WTC11 (cell line): ENCODE data around the gene SIGLEC12.

Experiments used
- FOXP1 ChIP-seq: sonication (generic); formaldehyde crosslinking; IDR thresholded peaks from 2 replicates; pipeline ENCODE4 v1.8.0; 2022; ENCODE audit warnings: missing genetic modification reagents, mild to moderate bottlenecking, moderate library complexity, borderline replicate concordance
- IRF2 ChIP-seq: sonication (generic); formaldehyde crosslinking; IDR thresholded peaks from 2 replicates; pipeline ENCODE4 v1.8.0; 2022; ENCODE audit warnings: low read depth, missing genetic modification reagents, borderline replicate concordance
- NFYB ChIP-seq: sonication (generic); formaldehyde crosslinking; conservative IDR thresholded peaks from 2 replicates; pipeline ENCODE4 v1.8.0; 2022; ENCODE audit warnings: low read depth, missing genetic modification reagents
- TEAD1 ChIP-seq: sonication (generic); formaldehyde crosslinking; IDR thresholded peaks from 2 replicates; pipeline ENCODE4 v1.8.0; 2022; ENCODE audit warnings: mild to moderate bottlenecking, missing genetic modification reagents
- ZNF121 ChIP-seq: sonication (generic); formaldehyde crosslinking; IDR thresholded peaks from 2 replicates; pipeline ENCODE4 v1.8.0; 2023; ENCODE audit warnings: missing genetic modification reagents
- TF ChIP-seq, protein P1 (sequence below): sonication (generic); formaldehyde crosslinking; IDR thresholded peaks from 2 replicates; pipeline ENCODE4 v1.8.0; 2022; ENCODE audit warnings: mild to moderate bottlenecking, missing genetic modification reagents
- TF ChIP-seq, protein P2 (sequence below): fragments of 200-600 bp; IDR thresholded peaks from 2 replicates; pipeline ENCODE4 v1.8.0; 2022; ENCODE audit warnings: antibody characterized with exemption
- TF ChIP-seq, protein P3 (sequence below): sonication (generic); formaldehyde crosslinking; IDR thresholded peaks from 2 replicates; pipeline ENCODE4 v1.8.1; 2022; ENCODE audit warnings: mild to moderate bottlenecking, moderate library complexity, missing genetic modification reagents
- TF ChIP-seq, protein P4 (sequence below): sonication (generic); formaldehyde crosslinking; conservative IDR thresholded peaks from 2 replicates; pipeline ENCODE4 v1.8.1; 2023; ENCODE audit warnings: mild to moderate bottlenecking, low read depth, missing genetic modification reagents, moderate library complexity
- TF ChIP-seq, protein P5 (sequence below): sonication (generic); formaldehyde crosslinking; IDR thresholded peaks from 2 replicates; pipeline ENCODE4 v1.8.0; 2023; ENCODE audit warnings: missing genetic modification reagents, mild to moderate bottlenecking, borderline replicate concordance
- TF ChIP-seq, protein P6 (sequence below): sonication (generic); formaldehyde crosslinking; IDR thresholded peaks from 2 replicates; pipeline ENCODE4 v1.8.1; 2022; ENCODE audit warnings: missing genetic modification reagents, borderline replicate concordance

GRCh38 chr19:51505904-51506303, 4.3 kb upstream of the SIGLEC12 start:
- TF ChIP-seq IRF2 (no peak), ZNF121 (CRISPR knock-in tag) (no peak), FOXP1 (CRISPR knock-in tag) (no peak), TEAD1 (CRISPR knock-in tag) (no peak), NFYB (CRISPR knock-in tag) (no peak)
- TF ChIP-seq, protein P1, sequence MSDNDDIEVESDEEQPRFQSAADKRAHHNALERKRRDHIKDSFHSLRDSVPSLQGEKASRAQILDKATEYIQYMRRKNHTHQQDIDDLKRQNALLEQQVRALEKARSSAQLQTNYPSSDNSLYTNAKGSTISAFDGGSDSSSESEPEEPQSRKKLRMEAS (CRISPR knock-in tag): no peak
- TF ChIP-seq, protein P2, sequence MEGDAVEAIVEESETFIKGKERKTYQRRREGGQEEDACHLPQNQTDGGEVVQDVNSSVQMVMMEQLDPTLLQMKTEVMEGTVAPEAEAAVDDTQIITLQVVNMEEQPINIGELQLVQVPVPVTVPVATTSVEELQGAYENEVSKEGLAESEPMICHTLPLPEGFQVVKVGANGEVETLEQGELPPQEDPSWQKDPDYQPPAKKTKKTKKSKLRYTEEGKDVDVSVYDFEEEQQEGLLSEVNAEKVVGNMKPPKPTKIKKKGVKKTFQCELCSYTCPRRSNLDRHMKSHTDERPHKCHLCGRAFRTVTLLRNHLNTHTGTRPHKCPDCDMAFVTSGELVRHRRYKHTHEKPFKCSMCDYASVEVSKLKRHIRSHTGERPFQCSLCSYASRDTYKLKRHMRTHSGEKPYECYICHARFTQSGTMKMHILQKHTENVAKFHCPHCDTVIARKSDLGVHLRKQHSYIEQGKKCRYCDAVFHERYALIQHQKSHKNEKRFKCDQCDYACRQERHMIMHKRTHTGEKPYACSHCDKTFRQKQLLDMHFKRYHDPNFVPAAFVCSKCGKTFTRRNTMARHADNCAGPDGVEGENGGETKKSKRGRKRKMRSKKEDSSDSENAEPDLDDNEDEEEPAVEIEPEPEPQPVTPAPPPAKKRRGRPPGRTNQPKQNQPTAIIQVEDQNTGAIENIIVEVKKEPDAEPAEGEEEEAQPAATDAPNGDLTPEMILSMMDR: no peak
- TF ChIP-seq, protein P3, sequence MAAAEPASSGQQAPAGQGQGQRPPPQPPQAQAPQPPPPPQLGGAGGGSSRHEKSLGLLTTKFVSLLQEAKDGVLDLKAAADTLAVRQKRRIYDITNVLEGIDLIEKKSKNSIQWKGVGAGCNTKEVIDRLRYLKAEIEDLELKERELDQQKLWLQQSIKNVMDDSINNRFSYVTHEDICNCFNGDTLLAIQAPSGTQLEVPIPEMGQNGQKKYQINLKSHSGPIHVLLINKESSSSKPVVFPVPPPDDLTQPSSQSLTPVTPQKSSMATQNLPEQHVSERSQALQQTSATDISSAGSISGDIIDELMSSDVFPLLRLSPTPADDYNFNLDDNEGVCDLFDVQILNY (CRISPR knock-in tag): no peak
- TF ChIP-seq, protein P4, sequence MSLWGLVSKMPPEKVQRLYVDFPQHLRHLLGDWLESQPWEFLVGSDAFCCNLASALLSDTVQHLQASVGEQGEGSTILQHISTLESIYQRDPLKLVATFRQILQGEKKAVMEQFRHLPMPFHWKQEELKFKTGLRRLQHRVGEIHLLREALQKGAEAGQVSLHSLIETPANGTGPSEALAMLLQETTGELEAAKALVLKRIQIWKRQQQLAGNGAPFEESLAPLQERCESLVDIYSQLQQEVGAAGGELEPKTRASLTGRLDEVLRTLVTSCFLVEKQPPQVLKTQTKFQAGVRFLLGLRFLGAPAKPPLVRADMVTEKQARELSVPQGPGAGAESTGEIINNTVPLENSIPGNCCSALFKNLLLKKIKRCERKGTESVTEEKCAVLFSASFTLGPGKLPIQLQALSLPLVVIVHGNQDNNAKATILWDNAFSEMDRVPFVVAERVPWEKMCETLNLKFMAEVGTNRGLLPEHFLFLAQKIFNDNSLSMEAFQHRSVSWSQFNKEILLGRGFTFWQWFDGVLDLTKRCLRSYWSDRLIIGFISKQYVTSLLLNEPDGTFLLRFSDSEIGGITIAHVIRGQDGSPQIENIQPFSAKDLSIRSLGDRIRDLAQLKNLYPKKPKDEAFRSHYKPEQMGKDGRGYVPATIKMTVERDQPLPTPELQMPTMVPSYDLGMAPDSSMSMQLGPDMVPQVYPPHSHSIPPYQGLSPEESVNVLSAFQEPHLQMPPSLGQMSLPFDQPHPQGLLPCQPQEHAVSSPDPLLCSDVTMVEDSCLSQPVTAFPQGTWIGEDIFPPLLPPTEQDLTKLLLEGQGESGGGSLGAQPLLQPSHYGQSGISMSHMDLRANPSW (CRISPR knock-in tag): no peak
- TF ChIP-seq, protein P5, sequence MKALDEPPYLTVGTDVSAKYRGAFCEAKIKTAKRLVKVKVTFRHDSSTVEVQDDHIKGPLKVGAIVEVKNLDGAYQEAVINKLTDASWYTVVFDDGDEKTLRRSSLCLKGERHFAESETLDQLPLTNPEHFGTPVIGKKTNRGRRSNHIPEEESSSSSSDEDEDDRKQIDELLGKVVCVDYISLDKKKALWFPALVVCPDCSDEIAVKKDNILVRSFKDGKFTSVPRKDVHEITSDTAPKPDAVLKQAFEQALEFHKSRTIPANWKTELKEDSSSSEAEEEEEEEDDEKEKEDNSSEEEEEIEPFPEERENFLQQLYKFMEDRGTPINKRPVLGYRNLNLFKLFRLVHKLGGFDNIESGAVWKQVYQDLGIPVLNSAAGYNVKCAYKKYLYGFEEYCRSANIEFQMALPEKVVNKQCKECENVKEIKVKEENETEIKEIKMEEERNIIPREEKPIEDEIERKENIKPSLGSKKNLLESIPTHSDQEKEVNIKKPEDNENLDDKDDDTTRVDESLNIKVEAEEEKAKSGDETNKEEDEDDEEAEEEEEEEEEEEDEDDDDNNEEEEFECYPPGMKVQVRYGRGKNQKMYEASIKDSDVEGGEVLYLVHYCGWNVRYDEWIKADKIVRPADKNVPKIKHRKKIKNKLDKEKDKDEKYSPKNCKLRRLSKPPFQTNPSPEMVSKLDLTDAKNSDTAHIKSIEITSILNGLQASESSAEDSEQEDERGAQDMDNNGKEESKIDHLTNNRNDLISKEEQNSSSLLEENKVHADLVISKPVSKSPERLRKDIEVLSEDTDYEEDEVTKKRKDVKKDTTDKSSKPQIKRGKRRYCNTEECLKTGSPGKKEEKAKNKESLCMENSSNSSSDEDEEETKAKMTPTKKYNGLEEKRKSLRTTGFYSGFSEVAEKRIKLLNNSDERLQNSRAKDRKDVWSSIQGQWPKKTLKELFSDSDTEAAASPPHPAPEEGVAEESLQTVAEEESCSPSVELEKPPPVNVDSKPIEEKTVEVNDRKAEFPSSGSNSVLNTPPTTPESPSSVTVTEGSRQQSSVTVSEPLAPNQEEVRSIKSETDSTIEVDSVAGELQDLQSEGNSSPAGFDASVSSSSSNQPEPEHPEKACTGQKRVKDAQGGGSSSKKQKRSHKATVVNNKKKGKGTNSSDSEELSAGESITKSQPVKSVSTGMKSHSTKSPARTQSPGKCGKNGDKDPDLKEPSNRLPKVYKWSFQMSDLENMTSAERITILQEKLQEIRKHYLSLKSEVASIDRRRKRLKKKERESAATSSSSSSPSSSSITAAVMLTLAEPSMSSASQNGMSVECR: no peak
- TF ChIP-seq, protein P6, sequence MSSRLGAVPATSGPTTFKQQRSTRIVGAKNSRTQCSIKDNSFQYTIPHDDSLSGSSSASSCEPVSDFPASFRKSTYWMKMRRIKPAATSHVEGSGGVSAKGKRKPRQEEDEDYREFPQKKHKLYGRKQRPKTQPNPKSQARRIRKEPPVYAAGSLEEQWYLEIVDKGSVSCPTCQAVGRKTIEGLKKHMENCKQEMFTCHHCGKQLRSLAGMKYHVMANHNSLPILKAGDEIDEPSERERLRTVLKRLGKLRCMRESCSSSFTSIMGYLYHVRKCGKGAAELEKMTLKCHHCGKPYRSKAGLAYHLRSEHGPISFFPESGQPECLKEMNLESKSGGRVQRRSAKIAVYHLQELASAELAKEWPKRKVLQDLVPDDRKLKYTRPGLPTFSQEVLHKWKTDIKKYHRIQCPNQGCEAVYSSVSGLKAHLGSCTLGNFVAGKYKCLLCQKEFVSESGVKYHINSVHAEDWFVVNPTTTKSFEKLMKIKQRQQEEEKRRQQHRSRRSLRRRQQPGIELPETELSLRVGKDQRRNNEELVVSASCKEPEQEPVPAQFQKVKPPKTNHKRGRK (CRISPR knock-in tag): no peak
